22Rv1 (cell line): ENCODE data around the gene SNX22.

ENCODE experiments used
- ZFX ChIP-seq: fragments of 450-650 bp; IDR thresholded peaks from 2 replicates; pipeline ENCODE4 v1.6.1; 2017; ENCODE audit warnings: antibody characterized with exemption, borderline replicate concordance
- TF ChIP-seq, protein P1 (sequence below): fragments of 450-650 bp; IDR thresholded peaks from 2 replicates; pipeline ENCODE4 v1.5.1; 2017; ENCODE audit warnings: mild to moderate bottlenecking

DNA sequence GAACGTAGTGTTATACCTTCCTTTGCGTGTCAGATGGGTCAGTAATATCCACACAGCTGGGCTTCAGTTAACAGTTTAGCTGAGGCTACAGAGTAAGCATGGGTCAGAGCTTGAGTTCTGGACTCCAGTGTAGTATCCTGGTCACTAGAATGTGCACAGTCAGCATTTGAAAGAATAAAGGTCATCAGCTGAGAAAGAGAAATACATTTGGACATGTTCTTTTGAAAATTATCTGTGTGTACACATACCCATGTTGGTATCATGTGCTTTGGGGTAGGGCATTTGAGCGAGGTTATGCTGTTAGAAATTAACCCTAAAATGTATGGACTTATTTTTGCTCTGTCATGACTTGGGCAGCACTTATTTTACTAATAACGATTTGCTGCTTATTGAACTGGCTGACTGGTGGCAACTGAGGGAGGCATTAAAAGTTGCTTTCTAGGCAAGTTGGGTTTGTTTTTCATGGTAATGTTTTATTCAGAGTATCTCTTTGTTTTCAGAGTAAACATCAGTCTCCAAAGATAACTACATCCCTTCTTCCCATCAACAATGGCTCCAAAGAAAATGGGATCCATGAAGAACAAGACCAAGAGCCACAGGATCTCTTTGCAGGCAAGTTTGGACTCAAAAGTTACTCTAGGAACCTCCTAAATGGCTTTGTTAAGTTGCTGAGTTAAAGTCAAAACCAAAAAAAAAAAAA, 39.3 kb upstream of the SNX22 start:
- TF ChIP-seq, protein P1, sequence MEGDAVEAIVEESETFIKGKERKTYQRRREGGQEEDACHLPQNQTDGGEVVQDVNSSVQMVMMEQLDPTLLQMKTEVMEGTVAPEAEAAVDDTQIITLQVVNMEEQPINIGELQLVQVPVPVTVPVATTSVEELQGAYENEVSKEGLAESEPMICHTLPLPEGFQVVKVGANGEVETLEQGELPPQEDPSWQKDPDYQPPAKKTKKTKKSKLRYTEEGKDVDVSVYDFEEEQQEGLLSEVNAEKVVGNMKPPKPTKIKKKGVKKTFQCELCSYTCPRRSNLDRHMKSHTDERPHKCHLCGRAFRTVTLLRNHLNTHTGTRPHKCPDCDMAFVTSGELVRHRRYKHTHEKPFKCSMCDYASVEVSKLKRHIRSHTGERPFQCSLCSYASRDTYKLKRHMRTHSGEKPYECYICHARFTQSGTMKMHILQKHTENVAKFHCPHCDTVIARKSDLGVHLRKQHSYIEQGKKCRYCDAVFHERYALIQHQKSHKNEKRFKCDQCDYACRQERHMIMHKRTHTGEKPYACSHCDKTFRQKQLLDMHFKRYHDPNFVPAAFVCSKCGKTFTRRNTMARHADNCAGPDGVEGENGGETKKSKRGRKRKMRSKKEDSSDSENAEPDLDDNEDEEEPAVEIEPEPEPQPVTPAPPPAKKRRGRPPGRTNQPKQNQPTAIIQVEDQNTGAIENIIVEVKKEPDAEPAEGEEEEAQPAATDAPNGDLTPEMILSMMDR = no peak
- no peak for TF ChIP-seq ZFX
